Measurements from ENCODE around the gene IFNG.

The IFNG gene

GRCh38 chr12:68163560-68164081 is 4.1 kb upstream of the IFNG start:
- no peak for DNase-seq

DNA sequence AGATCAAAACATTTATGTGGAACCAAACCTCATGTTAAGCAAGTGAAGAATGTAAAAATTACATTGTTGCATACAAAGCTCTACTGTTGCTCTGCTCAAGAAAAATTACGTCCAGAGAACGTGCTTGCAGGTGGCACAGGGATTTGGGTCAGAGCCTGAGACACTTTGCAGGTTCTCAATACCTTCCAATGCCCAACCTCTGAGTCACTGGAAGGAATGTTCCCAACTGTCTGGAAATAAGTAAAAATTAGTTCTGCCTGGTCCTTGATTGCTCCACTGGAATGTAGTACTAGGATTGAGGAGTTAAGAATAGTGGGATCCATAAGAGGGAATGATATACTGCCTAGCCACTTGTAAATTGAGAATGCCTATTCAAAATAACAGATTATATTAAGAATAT is 2.8 kb upstream of the IFNG start:
- no peak for DNase-seq

- DNase-seq = no peak
Observed at GRCh38 chr12:68158432-68158831, 1.1 kb downstream of the IFNG start.

DNA sequence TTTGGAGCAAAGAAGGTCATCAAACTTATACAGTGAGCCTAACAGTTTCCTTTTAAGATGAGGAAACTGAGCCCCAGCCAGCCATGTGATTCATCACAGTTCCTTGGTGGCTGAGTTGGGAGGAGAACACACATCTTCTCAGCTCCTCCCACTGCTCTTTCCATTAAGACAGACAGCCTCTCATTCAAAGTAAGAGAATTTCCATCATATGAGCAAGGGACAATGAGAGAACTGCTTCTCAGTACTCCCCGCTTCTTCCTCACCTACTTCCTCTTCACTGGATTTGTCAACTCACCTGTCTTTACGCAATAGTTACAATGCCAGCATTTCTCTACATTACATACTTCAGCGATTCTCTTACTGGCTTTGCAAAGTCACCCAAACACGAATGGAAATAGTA is 2.2 kb downstream of the IFNG start:
- DNase-seq = no peak

GRCh38 chr12:68156636-68157035 is 2.9 kb downstream of the IFNG start:
- no peak for DNase-seq

GRCh38 chr12:68154779-68155178 is 4.8 kb downstream of the IFNG start:
- DNase-seq = no peak

- DNase-seq = no peak
Observed at GRCh38 chr12:68148261-68148951, 11.1 kb downstream of the IFNG start.

DNA sequence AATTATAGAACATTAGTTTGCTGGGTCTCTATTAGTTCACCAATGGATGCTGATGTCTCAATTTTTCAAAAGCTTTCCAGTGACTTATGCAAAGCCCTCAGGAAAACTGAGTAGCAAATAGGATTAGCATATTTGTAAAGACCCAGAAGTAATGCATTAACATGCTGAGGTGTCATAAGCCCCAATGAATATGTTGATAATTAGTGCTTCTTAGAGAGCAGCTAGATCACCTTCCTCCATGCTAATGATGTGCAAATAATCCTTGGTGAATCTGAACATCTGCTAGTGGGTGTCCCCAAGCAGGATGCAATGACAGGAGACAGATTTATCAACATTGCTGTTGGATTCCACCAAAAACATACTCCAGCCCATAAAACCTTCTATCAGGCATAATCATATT is 19.0 kb downstream of the IFNG start:
- DNase-seq = no peak

GRCh38 chr12:68139941-68140340 is 19.6 kb downstream of the IFNG start:
- no peak for DNase-seq

GRCh38 chr12:68139001-68139400 is 20.5 kb downstream of the IFNG start:
- no peak for DNase-seq

- DNase-seq = no peak
Observed at GRCh38 chr12:68138480-68138879, 21.1 kb downstream of the IFNG start.

DNA sequence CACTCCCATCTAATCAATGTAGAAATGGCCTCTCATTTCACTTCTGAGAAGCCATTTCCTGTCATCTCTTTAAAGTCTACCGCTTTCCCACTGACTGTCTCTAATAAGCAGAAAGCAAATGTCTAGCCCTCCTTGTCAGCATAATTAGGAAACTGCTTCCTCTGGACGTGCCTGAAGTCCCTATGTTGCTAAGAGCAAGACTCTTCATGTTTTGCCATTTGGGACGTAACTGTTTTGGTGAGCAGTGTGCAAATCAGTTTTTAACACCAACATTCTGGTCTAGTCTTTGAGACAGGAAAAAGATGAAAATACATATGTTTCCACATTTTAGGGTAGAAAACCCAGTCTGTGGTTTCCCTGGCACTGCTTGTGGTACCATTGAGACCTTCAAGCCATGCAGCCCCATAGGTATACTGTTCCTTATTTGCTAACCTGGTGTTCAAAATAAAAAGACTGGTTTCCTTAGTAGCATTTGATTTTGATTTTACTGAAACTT is 22.2 kb downstream of the IFNG start:
- no peak for DNase-seq

- DNase-seq = no peak
Observed at GRCh38 chr12:68135520-68135919, 24.0 kb downstream of the IFNG start.

GRCh38 chr12:68131867-68132414 is 27.6 kb downstream of the IFNG start:
- no peak for DNase-seq

DNA sequence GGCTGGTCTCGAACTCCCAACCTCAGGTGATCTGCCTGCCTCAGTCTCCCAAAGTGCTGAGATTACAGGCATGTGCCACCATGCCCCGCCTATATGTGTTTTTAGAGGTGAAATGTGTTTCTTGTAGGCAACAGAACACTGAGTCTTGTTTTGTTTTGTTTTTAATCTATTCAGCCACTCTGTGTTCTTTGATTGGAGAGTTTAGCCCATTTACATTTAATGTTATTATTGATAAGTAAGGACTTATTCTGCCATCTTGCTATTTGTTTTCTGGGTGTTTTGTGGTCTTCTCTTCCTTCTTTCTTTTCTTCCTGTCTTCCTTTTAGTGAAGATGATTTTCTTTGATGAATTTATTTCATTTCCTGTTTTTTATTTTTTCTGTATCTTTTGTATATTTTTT is 29.6 kb downstream of the IFNG start:
- DNase-seq = no peak

DNA sequence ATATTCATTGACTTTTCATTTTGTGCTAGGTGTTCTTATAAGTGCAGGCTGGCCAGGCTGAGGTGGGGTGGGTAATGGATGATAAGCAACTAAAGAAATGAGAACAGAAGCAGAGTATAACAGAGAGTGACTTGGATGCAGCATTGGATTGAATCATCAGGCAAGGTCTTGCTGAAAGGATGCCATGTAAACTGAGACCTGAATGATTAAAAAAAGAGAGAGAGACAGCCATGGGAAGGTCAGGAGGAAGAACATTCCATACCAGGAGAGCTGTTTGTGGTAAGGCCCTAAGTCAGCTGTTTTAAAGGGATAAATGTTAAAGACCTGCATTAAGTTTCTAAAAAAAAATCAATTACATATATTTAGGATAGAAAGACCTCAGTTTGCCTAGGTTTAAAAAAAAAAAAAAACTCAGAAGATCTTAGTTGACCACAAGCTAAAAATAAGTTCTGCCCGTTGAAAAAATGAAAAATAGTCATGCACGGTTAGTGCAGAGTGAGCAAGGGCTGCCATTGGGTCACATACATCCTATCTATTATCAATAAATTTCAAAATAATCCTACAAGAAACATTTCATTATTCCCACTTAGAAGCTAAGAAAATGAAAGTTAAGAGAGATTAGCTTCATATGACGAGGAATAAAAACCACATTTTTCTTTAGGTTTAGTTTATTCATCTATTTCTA is 37.2 kb downstream of the IFNG start:
- DNase-seq = no peak

- no peak for DNase-seq
Observed at GRCh38 chr12:68121143-68121542, 38.4 kb downstream of the IFNG start.

GRCh38 chr12:68119724-68120211 is 39.8 kb downstream of the IFNG start:
- DNase-seq = no peak

DNA sequence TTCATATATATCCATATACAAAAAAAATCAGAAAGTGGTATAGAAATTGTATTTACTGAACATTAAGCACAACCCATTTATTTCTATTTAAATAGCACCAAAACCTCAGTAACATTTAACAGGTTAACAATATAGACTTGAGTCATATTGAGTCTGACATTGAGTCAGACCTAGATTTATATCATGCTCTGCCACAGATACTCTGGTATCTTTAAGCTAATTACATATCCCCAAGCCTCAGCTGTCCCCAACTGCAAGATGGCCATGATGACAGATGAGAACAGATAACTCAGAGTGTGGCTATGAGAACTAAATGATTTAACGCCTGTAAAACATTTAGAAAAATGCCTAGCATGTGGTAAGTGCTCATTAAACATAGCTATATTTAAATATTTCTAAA is 40.3 kb downstream of the IFNG start:
- DNase-seq = no peak

DNA sequence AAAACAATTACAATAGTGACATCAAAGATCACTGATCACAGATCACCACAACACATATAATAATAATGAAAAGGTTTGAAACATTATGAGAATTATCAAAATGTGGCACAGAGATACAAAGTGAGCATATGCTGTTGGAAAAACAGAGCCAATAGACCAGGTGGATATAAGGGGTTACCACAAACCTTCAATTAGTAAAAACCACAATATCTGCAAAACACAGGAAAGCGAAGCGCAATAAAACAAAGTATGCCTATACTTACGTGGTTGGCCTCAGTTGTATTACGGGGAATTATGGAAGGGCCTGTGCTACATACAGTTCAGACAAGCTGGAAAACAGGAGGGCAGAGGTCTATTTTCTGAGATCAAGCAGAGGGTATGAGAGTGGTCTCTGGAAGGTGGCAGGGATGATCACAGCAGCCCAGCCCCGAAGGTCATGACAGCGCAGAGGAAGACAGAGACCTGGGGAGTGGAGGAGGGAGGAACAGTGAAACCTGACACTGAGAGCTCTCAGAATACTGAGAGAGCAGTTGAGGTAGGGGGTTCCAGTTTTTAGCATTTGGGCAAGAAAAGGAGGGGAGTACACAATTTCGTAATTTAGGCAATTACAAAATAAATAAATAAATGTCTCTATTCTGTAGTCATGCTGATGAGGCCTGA is 41.3 kb downstream of the IFNG start:
- no peak for DNase-seq

- no peak for DNase-seq
Observed at GRCh38 chr12:68117661-68118060, 41.9 kb downstream of the IFNG start.

- no peak for DNase-seq
Observed at GRCh38 chr12:68115281-68115680, 44.3 kb downstream of the IFNG start.

DNA sequence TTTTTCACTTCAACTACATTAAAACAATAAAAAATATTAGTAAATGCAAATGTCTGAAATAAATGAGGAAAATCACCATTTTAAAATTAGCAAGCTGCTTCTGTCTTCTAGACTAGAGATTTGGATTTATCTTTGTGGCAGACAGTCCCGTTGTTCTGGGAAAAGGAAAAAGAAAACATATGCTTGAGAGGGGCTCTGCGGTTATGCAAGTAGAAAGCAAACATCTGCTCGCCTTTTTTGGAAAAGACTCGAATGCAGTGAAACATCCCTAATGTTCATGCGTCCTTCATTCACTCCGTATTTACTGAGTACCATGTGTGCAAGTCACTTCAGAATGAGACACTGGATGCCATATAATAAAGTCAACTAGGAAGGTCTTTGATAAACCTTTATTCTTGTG is 44.9 kb downstream of the IFNG start:
- no peak for DNase-seq

Measured in activated CD4-positive, CD25-positive, alpha-beta regulatory T cell (primary cell).